DMS153 treated with DMSO at 0.1 percent for 48 hours (cell line): Measurements from ENCODE around the gene NUP98.

Source experiments
- DNase-seq: peaks from one replicate; lab custom pipeline; 2025; ENCODE audit not compliant: unreplicated experiment; lab: John Stamatoyannopoulos, UW

The NUP98 gene

DNA sequence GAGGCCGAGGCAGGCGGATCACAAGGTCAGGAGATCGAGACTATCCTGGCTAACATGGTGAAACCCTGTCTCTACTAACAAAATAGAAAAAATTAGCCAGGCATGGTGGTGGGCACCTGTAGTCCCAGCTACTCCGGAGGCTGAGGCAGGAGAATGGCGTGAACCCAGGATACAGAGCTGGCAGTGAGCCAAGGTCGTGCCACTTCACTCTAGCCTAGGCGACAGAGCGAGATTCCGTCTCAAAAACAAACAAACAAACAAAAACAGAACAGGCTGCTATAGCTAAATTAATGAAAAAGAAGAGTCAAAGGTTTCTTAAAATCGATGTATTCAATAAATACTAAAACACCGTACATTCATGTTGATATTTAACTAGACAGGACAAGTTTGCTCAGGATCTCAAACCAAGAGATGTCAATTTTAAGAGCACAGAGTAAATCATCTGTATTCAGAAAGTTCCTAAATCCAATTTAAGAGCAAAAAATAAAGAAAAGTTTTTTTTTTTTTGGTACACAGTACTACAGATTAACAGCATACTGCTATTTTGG, 59.9 kb downstream of the NUP98 start:
- DNase-seq, result no peak

DNA sequence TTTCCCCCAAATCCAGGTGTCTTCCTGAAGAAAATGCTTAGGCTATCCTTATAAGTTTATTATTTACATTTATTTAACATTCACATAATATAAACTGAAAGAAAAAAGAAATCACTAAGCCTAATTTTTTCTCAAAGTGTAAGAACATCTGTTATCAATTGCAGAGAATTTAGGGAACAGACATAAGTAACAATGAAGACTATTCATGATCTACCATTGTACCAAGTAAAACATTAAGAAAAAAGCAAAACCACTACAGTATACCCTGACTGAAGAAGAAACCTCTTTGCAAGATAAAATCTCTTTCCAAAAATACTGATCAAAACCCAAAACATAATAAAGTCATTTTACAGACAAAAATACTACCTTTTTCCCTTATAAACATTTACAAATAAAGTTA, 60.5 kb downstream of the NUP98 start:
- DNase-seq, result no peak

DNA sequence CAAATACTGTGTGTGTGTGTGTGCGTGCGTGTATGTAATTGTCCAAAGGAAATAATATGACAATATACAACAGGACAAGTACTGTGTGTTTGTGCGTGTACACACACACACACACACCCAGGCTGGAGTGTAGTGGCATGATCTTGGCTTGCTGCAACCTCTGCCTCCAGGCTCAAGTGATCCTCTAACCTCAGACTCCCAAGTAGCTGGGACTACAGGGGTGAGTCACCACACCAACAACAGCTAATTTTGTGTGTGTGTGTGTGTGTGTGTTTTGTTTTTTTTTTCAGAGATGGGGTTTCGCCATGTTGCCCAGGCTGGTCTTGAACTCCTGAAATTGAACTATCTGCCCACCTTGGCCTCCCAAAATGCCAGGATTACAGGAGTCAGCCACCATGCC, 61.5 kb downstream of the NUP98 start:
- DNase-seq, result no peak

DNA sequence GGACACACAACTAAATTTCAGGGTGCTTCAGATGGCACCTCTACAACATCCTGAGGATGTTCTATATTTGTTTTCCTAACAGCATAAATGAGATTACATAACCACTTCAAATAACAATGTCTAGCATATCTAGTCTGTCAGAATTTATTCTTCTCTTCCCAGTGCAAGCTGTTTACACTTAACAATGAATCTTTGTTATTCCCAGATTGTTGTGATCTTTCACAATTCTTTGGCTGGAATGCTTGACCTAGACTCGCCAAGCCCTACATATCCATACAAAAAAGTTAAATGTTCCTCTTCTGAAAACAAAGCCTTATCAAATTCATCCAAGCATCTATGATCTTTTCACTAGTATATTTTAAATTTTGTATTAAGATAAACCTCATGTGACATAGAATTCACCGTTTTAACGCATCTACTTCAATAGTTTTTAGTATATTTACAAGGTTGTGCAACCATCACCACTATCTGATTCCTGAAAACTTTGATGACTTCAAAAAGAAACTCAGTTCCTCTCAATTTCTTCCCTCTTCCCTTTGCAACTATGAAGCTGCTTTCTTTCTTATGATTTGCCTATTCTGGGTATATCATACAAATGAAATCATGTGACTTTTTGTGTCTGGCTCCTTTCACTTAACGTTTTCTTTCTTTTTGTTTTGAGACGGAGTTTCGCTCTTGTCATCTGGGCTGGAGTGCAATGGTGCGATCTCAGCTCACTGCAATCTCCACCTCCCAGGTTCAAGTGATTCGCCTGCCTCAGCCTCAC, 64.5 kb downstream of the NUP98 start:
- DNase-seq, result no peak

DNA sequence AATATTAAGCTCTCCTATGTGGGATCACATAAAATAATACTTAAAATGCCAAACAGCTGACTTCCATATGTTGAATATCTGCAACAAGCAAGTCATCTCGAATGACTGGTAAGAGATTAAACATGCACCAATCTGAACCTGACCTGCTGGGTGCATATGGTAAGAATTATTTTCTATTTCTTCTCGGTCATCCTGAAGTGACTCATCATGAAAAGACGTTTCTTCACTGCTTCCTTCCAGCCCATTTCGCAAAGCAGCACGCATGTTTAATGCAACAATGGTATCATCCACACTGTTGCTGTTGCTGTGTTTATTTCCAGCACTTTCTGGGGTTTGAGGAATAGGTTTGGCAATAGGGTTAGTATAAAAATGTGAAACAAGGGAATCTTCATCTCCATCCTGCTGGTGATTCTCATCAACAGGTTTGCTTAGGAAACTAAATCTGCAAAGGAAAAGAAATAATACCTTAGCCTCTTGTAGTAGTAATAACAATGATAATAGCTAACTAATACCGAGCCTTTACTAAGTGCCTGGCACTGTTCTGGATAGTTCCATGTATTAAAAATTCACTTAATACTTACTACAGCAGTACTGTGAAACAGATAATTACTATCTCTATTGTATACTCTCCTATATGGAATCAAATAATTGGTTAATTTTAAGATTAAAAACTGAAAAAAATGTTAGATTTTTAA, 74.2 kb downstream of the NUP98 start:
- no peak for DNase-seq

DNA sequence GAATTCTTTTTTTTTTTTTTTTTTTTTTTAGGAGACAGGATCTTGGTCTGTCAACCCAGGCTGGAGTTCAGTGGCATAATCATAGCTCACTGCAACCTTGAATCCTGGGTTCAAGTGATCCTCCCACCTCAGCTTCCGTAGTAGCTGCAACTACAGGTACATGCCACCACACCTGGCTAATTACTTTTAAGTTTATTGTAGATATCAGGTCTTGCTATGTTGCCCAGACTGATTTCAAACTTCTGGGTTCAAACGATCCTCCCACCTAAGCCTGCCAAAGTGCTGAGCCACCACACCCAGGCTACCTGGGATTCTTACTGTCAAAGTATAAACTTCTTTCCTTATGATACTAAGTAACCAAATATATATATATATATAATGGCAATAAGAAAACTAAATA, 75.3 kb downstream of the NUP98 start:
- no peak for DNase-seq

DNA sequence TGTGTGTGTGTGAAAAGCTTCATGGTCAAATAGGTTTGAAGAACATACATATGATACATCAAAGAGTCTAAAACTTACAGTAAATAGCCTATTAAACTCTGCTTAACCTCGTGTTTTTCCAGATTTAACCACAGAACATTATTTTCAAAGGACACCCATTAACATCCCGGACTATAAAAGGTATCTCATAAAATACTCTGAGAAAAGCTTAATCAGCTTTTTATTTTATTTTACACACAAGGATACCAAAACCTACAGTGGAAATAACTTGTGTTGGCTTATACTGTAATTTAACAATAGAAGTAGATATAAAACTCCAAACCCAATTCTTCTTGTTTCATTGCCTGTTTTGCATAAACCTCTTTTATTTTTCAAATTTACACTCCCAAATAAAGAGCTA, 76.4 kb downstream of the NUP98 start:
- no peak for DNase-seq

DNA sequence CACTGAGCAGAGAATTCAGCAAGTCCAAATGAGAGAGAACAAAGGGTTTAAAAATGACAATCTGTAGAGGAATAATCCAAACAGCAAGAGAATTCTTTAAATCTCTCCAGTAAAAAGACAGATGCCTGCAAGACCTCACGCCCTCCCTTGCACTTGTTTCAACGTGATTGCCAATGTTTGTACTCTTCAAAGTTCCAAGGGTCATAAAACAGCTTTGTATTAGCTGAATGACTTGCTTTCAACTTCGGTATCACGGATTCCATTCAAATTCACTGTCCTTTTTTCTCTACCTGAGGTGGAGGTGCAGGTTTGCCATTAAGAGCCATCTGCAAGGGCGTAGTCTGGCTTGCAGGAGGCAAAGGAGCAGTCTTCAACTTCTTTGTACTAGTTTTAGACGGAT, 85.1 kb downstream of the NUP98 start:
- DNase-seq, result no peak

DNA sequence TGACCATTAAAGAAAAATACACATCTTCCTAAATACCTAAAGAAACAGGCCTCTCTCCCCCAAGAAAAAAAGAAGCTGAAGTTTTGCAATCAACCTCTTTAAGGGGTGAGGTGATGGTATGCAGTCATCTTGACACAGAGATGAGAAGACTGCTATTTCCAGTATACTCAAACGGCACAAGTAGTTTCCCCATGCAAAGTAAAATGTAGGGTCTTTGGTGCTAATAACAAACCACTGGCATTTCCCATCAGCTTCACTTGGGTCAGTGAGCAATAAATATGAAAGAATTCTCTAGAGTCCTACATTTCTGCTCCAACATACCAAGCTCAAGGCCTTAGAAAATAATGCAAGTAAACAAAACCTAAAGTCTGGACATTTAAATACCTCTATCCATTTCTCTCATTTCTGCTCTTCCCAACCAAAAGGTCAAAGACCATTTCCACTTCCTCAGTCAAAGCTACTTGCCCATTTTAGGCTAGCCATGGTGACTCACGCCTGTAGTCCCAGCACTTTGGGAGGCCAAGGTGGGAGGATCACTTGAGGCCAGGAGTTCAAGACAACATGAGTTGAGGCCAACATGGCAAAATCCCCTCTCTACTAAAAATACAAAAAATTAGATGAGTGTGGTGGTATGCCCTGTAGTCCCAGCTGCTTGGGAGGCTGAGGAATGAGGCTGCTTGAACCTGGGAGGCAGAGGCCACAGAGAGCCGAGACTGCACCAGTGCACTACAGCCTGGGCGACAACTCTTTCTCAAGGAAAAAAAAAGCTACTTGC, 86.7 kb downstream of the NUP98 start:
- no peak for DNase-seq

DNA sequence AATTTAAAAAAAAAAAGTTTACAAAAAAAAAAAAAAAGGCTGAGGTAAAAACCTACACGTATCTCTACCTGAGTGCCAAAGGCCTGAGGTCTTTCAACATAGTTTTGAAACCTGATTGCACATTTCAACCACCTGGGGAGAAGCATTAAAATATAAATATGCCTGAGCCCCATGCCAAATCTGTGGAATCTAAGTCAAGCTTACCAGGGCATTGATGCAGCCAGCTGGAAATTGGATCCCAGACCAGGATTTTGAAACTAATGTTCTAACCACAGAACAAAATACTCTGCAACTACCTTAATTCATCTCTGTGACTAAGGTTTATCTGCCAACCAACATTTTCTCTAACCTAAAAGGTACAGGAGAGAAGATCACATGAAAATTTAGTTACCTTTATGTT, 87.4 kb downstream of the NUP98 start:
- no peak for DNase-seq

DNA sequence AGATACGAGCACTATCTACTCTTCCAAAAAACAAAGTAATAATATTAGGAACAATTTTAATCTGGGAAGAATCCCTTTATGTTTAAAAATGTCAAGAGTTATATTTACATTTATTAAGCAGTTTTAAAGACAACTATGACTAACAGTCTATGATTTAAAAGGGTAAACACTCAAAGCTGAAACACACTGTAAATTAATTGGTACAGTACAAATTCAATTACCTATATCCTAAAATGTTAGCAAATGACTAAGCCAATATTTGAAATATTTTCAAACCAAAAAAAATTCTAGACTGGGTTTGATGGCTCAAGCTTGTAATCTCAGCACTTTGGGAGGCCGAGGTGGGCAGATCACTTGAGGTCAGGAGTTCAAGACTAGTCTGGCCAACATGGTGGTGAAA, 90.2 kb downstream of the NUP98 start:
- DNase-seq, result no peak

DNA sequence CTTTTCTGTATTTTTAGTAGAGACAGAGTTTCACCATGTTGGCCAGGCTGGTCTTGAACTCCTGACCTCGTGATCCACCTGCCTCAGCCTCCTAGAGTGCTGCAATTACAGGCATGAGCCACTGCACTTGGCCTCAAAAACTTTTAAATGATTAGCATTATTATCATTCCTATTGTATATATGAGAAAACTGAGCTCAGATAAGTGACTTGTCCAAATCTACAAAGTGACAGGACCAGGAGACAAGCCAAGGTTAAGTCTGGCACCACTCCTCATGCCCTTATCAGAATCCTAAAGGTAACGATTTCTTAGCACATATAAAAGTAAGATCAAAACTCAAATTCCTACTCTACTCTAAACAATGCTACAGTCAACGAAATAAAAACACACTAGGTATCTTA, 94.0 kb downstream of the NUP98 start:
- DNase-seq, result no peak

DNA sequence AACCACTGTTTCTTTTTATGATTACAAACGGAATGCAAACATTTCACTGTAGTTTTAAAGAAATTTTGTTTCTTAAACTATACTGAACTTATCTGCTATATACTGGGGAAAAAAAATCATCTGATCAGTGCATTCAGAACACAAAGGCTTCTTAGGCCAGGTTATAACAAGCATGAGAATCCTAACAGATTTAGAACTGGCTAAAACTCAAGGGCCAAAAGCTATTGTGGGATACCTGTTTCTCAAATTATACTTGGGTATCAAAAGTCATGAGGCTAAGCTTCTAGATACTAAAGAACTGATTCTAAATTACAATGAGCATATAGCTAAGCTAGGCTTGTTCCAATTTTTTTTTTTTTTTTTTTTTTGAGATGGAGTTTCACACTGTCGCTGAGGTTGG, 96.4 kb downstream of the NUP98 start:
- DNase-seq, result no peak

DNA sequence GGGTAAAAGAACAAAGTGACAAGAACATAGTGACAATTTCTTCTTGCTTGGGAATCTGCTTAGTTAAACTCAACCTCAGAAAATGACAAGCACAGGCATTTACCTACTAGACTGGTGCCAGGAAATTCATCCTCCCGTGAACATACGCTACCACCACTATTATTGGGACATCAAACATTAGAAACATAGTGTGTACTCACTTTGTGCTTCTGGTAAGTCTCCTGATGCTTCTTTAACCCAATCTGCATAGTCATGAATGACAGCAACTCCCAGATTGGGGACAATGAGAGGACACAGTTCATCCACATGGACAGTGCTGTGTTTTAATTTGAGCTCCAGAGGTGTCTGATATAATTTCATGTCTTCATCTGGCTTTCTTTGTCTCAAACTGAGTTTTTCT, 96.9 kb downstream of the NUP98 start:
- no peak for DNase-seq

DNA sequence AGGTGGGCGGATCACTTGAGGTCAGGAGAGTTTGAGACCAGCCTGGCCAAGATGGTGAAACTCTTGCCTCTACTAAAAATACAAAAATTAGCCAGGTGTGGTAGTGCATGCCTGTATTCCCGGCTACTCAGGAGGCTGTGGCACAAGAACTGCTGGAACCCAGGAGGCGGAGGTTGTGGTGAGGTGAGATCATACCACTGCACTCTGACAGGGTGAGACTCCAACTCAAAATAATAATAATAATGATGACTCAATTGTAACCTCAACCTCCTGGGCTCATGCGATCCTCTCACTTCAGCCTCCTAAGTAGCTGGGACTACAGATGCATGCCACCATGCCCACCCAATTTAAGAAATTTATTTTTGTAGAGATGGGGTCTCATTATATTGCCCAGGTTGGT, 110.6 kb downstream of the NUP98 start:
- no peak for DNase-seq

DNA sequence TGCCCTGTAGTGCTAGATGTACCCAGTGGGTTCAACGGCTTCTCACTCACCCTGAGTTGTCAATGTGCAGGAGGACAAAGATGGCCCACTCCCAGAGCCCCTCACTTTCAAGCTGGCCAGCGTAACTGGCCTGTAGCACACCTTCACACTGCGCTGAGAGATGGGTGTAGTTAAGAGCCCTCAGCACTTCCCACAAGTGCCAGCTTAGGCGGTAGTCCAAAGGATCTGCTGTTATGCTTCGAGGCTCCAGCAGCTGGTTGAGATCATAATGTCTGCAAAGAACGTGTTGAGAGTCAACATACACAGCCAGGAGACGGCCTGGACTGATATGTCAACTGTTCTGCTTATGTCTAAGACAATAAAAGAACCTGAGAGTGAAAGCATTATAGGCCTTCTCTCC, 111.4 kb downstream of the NUP98 start:
- no peak for DNase-seq

DNA sequence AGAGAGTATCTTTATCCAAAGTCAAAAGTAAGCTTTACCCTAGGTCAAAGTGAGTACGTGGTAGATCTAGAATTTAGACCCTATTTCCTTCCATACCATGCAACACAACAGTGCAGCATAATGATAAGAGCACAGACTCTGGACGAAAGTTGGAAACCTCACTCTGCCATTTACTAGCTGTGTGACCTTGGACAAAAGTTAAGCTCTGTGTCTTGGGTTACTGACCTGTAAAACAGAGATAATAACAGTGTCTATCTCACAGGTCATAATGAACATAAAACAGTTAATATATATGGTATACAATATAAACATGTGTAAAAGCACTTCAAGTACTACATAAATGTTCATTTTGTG, 112.6 kb downstream of the NUP98 start:
- no peak for DNase-seq

DNA sequence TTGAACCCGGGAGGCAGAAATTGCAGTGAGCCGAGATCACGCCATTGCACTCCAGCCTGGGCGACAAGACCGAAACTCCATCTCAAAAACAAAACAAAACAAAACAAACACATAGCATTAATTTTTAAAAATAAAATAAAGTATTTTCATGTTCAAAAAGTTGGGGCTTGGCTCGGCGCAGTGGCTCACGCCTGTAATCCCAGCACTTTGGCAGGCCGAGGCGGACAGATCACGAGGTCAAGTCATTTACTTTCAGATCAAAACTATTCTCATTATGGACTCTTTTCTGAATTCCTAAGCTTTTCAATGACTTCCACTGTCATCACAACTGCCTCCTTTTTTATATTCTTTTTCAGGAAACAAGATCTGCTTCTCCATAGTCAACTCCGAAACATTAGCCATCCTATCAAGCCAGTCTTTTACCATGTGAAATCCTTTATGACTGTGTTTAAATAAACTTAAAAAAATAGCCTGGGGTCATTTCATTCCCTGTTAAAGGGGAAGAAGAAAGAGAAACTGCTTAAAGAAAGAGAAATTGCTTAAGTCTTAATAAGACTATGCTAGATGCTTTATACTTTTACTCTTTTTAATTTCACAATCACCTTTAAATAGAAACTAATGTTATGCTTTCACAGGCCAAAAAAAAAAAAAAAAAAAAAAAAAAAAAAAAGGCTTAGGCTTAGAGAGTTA, 113.1 kb downstream of the NUP98 start:
- DNase-seq, result no peak

DNA sequence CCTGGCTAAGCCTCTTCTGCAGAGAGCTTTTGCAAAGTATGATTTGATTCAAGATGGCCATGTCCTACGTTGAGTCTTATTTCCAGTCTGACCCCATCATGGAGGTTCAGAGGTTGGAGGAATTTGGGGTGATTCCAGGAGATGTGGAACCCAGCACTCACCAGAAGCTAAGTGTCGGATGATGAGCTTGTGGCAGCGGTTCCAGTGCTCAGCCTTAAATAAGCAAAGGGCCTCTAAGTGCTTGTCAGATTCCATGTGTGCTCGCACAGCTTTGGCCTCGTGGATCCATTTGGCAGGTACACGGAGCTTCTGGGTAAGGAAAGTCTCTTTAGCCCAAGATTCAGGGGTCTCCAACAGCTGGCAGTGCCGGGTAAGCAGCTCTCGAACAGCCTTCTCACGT, 114.3 kb downstream of the NUP98 start:
- no peak for DNase-seq

DNA sequence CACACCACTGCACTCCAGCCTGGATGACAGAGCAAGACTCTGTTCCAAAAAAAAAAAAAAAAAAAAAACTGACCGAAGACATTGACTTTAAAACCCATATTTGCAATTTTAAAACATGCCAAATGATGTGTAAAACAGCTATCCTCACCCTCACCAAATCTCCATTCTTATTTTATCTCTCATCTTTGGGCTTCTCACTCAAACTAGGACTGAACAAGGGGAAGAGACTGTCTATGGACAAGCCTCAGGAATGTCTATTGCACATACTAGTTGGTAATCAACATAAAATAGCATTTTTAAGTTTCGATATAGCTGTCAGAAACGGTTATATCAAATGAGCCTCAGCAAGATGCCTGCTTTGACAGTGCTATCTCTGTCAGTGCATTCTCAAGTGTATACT, 118.3 kb downstream of the NUP98 start:
- no peak for DNase-seq

DNA sequence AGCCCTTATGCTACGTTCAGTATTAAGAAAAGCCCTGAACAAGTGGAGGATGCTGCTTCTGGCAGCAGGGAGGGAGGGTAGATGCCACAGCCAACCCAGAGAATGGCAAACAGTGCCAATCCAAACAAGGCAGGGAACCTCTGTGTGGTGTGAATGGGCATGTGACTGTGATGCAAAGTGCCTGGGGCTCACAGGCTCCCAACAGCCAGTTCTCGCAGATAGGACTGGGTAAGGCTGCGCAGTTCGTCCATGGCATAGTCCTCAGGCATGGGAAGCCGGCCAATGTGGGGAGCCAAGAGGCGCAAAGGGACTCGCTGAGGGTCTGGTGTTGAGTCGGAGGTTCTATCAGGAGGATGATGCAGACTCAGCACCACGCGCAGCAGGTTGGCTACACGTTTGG, 121.4 kb downstream of the NUP98 start:
- no peak for DNase-seq
